ENCODE measurements around the gene GNRHR.

GRCh38 chr4:67765401-67765800 is 11.2 kb upstream of the GNRHR start:
- TF ChIP-seq CTCF (IDR thresholded peaks at IDR 0.05 in 8 of 11, conservative IDR thresholded peaks at IDR 0.05 in 3 of 11) = no peak
- no peak for TF ChIP-seq POLR2A (IDR thresholded peaks at IDR 0.05)

All from spleen (tissue), 7 donors.